PC-9 (cell line): ENCODE measurements around the gene UBR4. TPM values are rescaled to one million over a fixed set of nuclear protein-coding genes. Genes with fewer than 3 reads are reported as not detected.

Source experiments
- BruUV-seq: library from RNA; stranded (reverse); fragments of 400-500 nt; replicated peaks from 2 replicates; lab custom pipeline; 2021; lab: Mats Ljungman, UMichigan
- CTCF ChIA-PET: fragments of 300-600 bp; sonication (Branson Sonifier 250); formaldehyde crosslinking; loops from one replicate; lab custom pipeline; 2022; ENCODE audit warnings: antibody characterized with exemption; lab: Charles Lee
- POLR2A ChIA-PET: fragments of 300-600 bp; sonication (Branson Sonifier 250); formaldehyde crosslinking; loops from one replicate; lab custom pipeline; 2022; ENCODE audit warnings: antibody characterized with exemption; ENCODE audit not compliant: unreplicated experiment; lab: Charles Lee
- DNase-seq, 2 experiments: peaks; one replicate each; pipeline versions ENCODE4 v3.0.0 to v3.0.0-alpha.2; 2015 to 2022; ENCODE audit warnings: mixed read lengths in 1 of 2
- H2AFZ ChIP-seq: fragments of 200-600 bp; sonication (generic); 2 replicates; pipeline ENCODE4 v1.8.1; 2017; ENCODE audit warnings: antibody characterized with exemption
- H3F3A ChIP-seq: fragments of 200-600 bp; sonication (generic); 2 replicates; pipeline ENCODE4 v1.8.1; 2017; ENCODE audit warnings: antibody characterized with exemption, mild to moderate bottlenecking, low read depth; ENCODE audit not compliant: insufficient read depth
- H3K27ac ChIP-seq: fragments of 200-600 bp; sonication (generic); 2 replicates; pipeline ENCODE4 v1.6.1; 2016; ENCODE audit warnings: mixed run types
- H3K27me3 ChIP-seq: fragments of 200-600 bp; sonication (generic); 2 replicates; pipeline ENCODE4 v1.6.1; 2016; ENCODE audit warnings: low read depth, mixed run types; ENCODE audit not compliant: insufficient read depth
- H3K36me3 ChIP-seq: fragments of 200-600 bp; sonication (generic); 2 replicates; pipeline ENCODE4 v1.6.1; 2016; ENCODE audit warnings: low read depth, mixed run types
- H3K4me1 ChIP-seq: fragments of 200-600 bp; sonication (generic); replicated peaks from 2 replicates; pipeline ENCODE4 v1.6.1; 2016; ENCODE audit warnings: mixed run types; ENCODE audit not compliant: insufficient read depth
- H3K4me2 ChIP-seq: fragments of 200-600 bp; sonication (generic); 2 replicates; pipeline ENCODE4 v1.6.1; 2017; ENCODE audit warnings: mixed run types
- H3K4me3 ChIP-seq: fragments of 200-600 bp; sonication (generic); 2 replicates; pipeline ENCODE4 v1.6.1; 2016; ENCODE audit warnings: mixed run types
- H3K79me2 ChIP-seq: fragments of 200-600 bp; sonication (generic); 2 replicates; pipeline ENCODE4 v1.6.1; 2017; ENCODE audit warnings: low read depth, mixed run types
- H3K9me2 ChIP-seq: fragments of 200-600 bp; sonication (generic); 2 replicates; pipeline ENCODE4 v1.8.1; 2017; ENCODE audit warnings: mild to moderate bottlenecking; ENCODE audit not compliant: insufficient read depth
- H3K9me3 ChIP-seq: fragments of 200-600 bp; sonication (generic); 2 replicates; pipeline ENCODE4 v1.8.1; 2016; ENCODE audit warnings: low read depth; ENCODE audit not compliant: insufficient read depth
- H4K20me1 ChIP-seq: fragments of 200-600 bp; sonication (generic); 2 replicates; pipeline ENCODE4 v1.8.1; 2017; ENCODE audit not compliant: insufficient read depth
- CTCF ChIP-seq: fragments of 200-600 bp; sonication (generic); conservative IDR thresholded peaks from 2 replicates; pipeline ENCODE4 v1.6.1; 2017; ENCODE audit warnings: mixed run types, antibody characterized with exemption, mild to moderate bottlenecking, moderate library complexity
- EZH2 ChIP-seq: fragments of 200-600 bp; sonication (generic); IDR thresholded peaks from 2 replicates; pipeline ENCODE4 v1.8.0; 2017; ENCODE audit warnings: antibody characterized with exemption, low read depth
- intact Hi-C: fragments of 100-400 bp; cut with micrococcal nuclease; formaldehyde crosslinking; loops from one replicate; pipeline ENCODE4 v1.10.0; 2022; ENCODE audit not compliant: unreplicated experiment
- total RNA-seq: library from RNA; stranded (reverse); gene quantifications from 2 replicates; pipeline ENCODE4 v1.2.3, GENCODE V29; 2021

Gene UBR4
- total RNA-seq, 1 experiment from 2014 or later, result 117 TPM

- Histone ChIP-seq H3K4me3 (no peak overlapping the region), H3K36me3 (peaks cover 30% of the 10 kb centered on the region), H3K9me2 (no peaks in the 10 kb centered on the region), H3F3A (peaks cover 13% of the 10 kb centered on the region), H3K9me3 (no peaks in the 10 kb centered on the region), H3K27ac (no peak overlapping the region), H3K4me2 (no peak overlapping the region), H3K27me3 (no peaks in the 10 kb centered on the region), H3K4me1 (peaks cover 21% of the 10 kb centered on the region), H3K79me2 (no peaks in the 10 kb centered on the region), H4K20me1 (no peaks in the 10 kb centered on the region), H2AFZ (no peak overlapping the region)
- POLR2A ChIA-PET, result no interaction called here
- intact Hi-C loops, result loop anchor here (5.0 kb wide), 1 partner anchor 37 kb away; no protein-coding TSS in a partner anchor
- BruUV-seq, result no TSS peak
- CTCF ChIA-PET, result no interaction called here
- DNase-seq, result no peak
- TF ChIP-seq EZH2, result no peak
- TF ChIP-seq CTCF, result no peak
These were observed 55.2 kb downstream of the UBR4 start for GRCh38 chr1:19154876-19155275.

- no peaks in the 10 kb centered on the region for H3K27me3 ChIP-seq
- H3K36me3 ChIP-seq, result peaks cover 23% of the 10 kb centered on the region
- no peak for DNase-seq
- TF ChIP-seq EZH2, result no peak
- no peak for TF ChIP-seq CTCF
- ChIA-PET POLR2A (no interaction called here), CTCF (no interaction called here)
- BruUV-seq, result no TSS peak
- H3K27ac ChIP-seq, result no peak overlapping the region
- peaks cover 21% of the 10 kb centered on the region for H3K4me1 ChIP-seq
- no peak overlapping the region for H3K4me3 ChIP-seq
- no peaks in the 10 kb centered on the region for H4K20me1 ChIP-seq
- no peaks in the 10 kb centered on the region for H3K9me3 ChIP-seq
- no peaks in the 10 kb centered on the region for H3K79me2 ChIP-seq
- H3F3A ChIP-seq, result peaks cover 13% of the 10 kb centered on the region
- intact Hi-C loops, result no loop called here
- H3K4me2 ChIP-seq, result no peak overlapping the region
- no peaks in the 10 kb centered on the region for H3K9me2 ChIP-seq
- no peak overlapping the region for H2AFZ ChIP-seq
These were observed 56.9 kb downstream of the UBR4 start for GRCh38 chr1:19153169-19153568.

- no peaks in the 10 kb centered on the region; the same call in 1 of the 2 replicates for H3F3A ChIP-seq
- TF ChIP-seq CTCF (no peak), EZH2 (no peak)
- no TSS peak for BruUV-seq
- no peak for DNase-seq
- no peaks in the 10 kb centered on the region for H3K27me3 ChIP-seq
- POLR2A ChIA-PET, result no interaction called here
- peaks cover 23% of the 10 kb centered on the region for H3K36me3 ChIP-seq
- H3K4me2 ChIP-seq, result no peak overlapping the region
- CTCF ChIA-PET, result no interaction called here
- H4K20me1 ChIP-seq, result no peaks in the 10 kb centered on the region
- no peaks in the 10 kb centered on the region for H3K9me3 ChIP-seq
- no peak overlapping the region for H3K27ac ChIP-seq
- intact Hi-C loops, result no loop called here
- H3K4me1 ChIP-seq, result peaks cover 7% of the 10 kb centered on the region
- H3K79me2 ChIP-seq, result no peaks in the 10 kb centered on the region
- no peak overlapping the region for H2AFZ ChIP-seq
- H3K9me2 ChIP-seq, result no peaks in the 10 kb centered on the region
- H3K4me3 ChIP-seq, result no peak overlapping the region
These were observed 58.5 kb downstream of the UBR4 start for GRCh38 chr1:19151537-19151936.
